HepG2 (cell line): ENCODE measurements around the gene CTCF. TPM values are rescaled to one million over a fixed set of nuclear protein-coding genes. Genes with fewer than 3 reads are reported as not detected.

Experiments
- ATAC-seq: fragments of 200-7000 bp; cut with Tn5 transposase; 3 replicates; pipeline ENCODE4 v1.9.1; 2020; ENCODE audit warnings: mild to moderate bottlenecking, moderate library complexity
- BruUV-seq: library from RNA; stranded (reverse); fragments of 400-500 nt; replicated peaks from 2 replicates; lab custom pipeline; 2021; lab: Mats Ljungman, UMichigan
- CTCF ChIA-PET: fragments of 300-600 bp; formaldehyde crosslinking; extraction: SDS; loops from one replicate; lab custom pipeline; 2021; ENCODE audit warnings: low total read pairs, inconsistent platforms, low intra/inter-chr PET ratio; lab: Yijun Ruan, JAX
- POLR2A ChIA-PET: fragments of 350-600 bp; sonication (Branson Sonifier 250); formaldehyde crosslinking; loops from one replicate; lab custom pipeline; 2020; ENCODE audit warnings: antibody characterized with exemption, inconsistent platforms; lab: Yijun Ruan, JAX
- DNase-seq: peaks from one replicate; pipeline ENCODE4 v3.0.0-alpha.2; 2015; ENCODE audit warnings: low spot score
- FAIRE-seq: peaks from 3 replicates; lab custom pipeline; 2011; peaks lifted over from hg19 to GRCh38; lab: Jason Lieb, UNC
- H2AFZ ChIP-seq: one replicate; pipeline ENCODE4 v1.6.1; 2011; ENCODE audit warnings: low read length, inconsistent platforms
- H3K27ac ChIP-seq: fragments of 300-600 bp; 3 replicates; pipeline ENCODE4 v1.8.0; 2011; ENCODE audit warnings: mixed run types, mild to moderate bottlenecking, mixed read lengths, low read length, inconsistent platforms; ENCODE audit not compliant: insufficient read depth; ENCODE audit errors: extremely low read length
- H3K27me3 ChIP-seq, 2 experiments: fragments of 200-600 bp in 1 of 2; 2 replicates in 1 of 2; 3 replicates in 1 of 2; pipeline versions ENCODE4 v1.6.0 to v1.8.0; 2011; ENCODE audit warnings: low read length in 2 of 2, mild to moderate bottlenecking in 2 of 2, moderate library complexity in 2 of 2, inconsistent platforms in 1 of 2; ENCODE audit not compliant: insufficient read depth in 2 of 2, control insufficient read depth in 1 of 2
- H3K36me3 ChIP-seq, 2 experiments: fragments of 200-600 bp in 1 of 2; replicated peaks in 1 of 2; 2 replicates in 1 of 2; 3 replicates in 1 of 2; pipeline versions ENCODE4 v1.5.1 to v1.8.0; 2011; ENCODE audit warnings: low read length in 2 of 2, inconsistent platforms in 1 of 2; ENCODE audit not compliant: insufficient read depth in 2 of 2, control insufficient read depth in 1 of 2
- H3K4me1 ChIP-seq: 2 replicates; pipeline ENCODE4 v1.5.1; 2012; ENCODE audit warnings: low read length, inconsistent platforms; ENCODE audit not compliant: insufficient read depth
- H3K4me2 ChIP-seq: 2 replicates; pipeline ENCODE4 v1.6.0; 2011; ENCODE audit warnings: low read depth, low read length, inconsistent platforms
- H3K4me3 ChIP-seq, 3 experiments: fragments of 200-600 bp in 1 of 3; sonication (generic), shearing (Covaris generic) in 1 of 3; replicated peaks in 1 of 3; 2 replicates each; pipeline ENCODE4 v1.5.1; 2011 to 2016; ENCODE audit warnings: low read length in 3 of 3, inconsistent platforms in 2 of 3, low read depth in 2 of 3, mild to moderate bottlenecking in 2 of 3, control low read depth in 1 of 3, mixed read lengths in 1 of 3; ENCODE audit not compliant: insufficient read depth in 1 of 3
- H3K79me2 ChIP-seq: one replicate; pipeline ENCODE4 v1.6.1; 2011; ENCODE audit warnings: low read length, inconsistent platforms; ENCODE audit not compliant: insufficient read depth
- H3K9ac ChIP-seq: 2 replicates; pipeline ENCODE4 v1.6.0; 2011; ENCODE audit warnings: mild to moderate bottlenecking, low read depth, low read length, inconsistent platforms; ENCODE audit not compliant: insufficient read depth
- H3K9me3 ChIP-seq: 2 replicates; pipeline ENCODE4 v1.5.1; 2012; ENCODE audit warnings: mild to moderate bottlenecking, low read length
- H4K20me1 ChIP-seq: 2 replicates; pipeline ENCODE4 v1.6.0; 2011; ENCODE audit warnings: inconsistent platforms, mild to moderate bottlenecking, low read length, moderate library complexity; ENCODE audit not compliant: insufficient read depth
- AGO2 ChIP-seq: fragments of 200-400 bp; formaldehyde crosslinking; optimal IDR thresholded peaks from 2 replicates; pipeline ENCODE3; 2017; ENCODE audit warnings: mild to moderate bottlenecking, low read depth, low read length, moderate library complexity
- MTA3 ChIP-seq: sonication (generic); formaldehyde crosslinking; IDR thresholded peaks from 2 replicates; pipeline ENCODE4 v1.4.0; 2020; ENCODE audit warnings: missing genetic modification reagents
- NR2F6 ChIP-seq, 2 experiments: IDR thresholded peaks; 2 replicates each; pipeline ENCODE4 v1.6.1; 2016; ENCODE audit warnings: antibody characterized with exemption in 1 of 2, mild to moderate bottlenecking in 1 of 2
- RBM22 ChIP-seq: fragments of 200-400 bp; formaldehyde crosslinking; optimal IDR thresholded peaks from 2 replicates; pipeline ENCODE3; 2017; ENCODE audit warnings: mild to moderate bottlenecking, low read length, moderate library complexity
- RNF219 ChIP-seq: sonication (generic); formaldehyde crosslinking; IDR thresholded peaks from 2 replicates; pipeline ENCODE4 v1.5.0; 2020; ENCODE audit warnings: mild to moderate bottlenecking, missing genetic modification reagents
- WGBS: methylation state at CpG from one replicate; pipeline ENCODE4 v1.1.6; 2017; ENCODE audit warnings: low lambda C conversion rate; 5-methylcytosine and 5-hydroxymethylcytosine counted together
- in situ Hi-C: cut with HindIII; loops from 2 replicates; pipeline ENCODE4 v1.10.0; 2017; ENCODE audit warnings: low pct_unique_long_range_greater_than_20kb; ENCODE audit not compliant: extremely low pct_ligation_motif_present
- intact Hi-C: fragments of 100-400 bp; cut with micrococcal nuclease; formaldehyde crosslinking; loops from one replicate; pipeline ENCODE4 v1.10.0; 2022; ENCODE audit not compliant: unreplicated experiment
- polyA plus RNA-seq, 8 experiments: library from polyadenylated mRNA; depleted of rRNA in 3 of 8; stranded (reverse) in 7 of 8; unstranded in 1 of 8; fragments of >200 nt; fragmentation: Illumina TruSeq in 4 of 8; extraction: Trizol in 4 of 8; gene quantifications; 2 replicates each; pipeline versions ENCODE4 v1.2.1 to v1.2.3, GENCODE V29; 2011 to 2016; ENCODE audit warnings: low read depth in 4 of 8, missing spikeins in 1 of 8, mixed read lengths in 1 of 8; ENCODE audit not compliant: insufficient read depth in 1 of 8
- total RNA-seq, 5 experiments: library from RNA; depleted of rRNA; stranded (reverse); fragments of >200 nt; fragmentation: Illumina TruSeq; extraction: Trizol; gene quantifications; 2 replicates each; pipeline ENCODE4 v1.2.3, GENCODE V29; 2016; ENCODE audit warnings: low read depth in 1 of 5

The CTCF gene
- total and polyA plus RNA-seq, 2 of the 13 experiments (the other 11 are each of a cell fraction or from before 2014, with no cell fraction given) = 19.5 to 37.5 TPM

DNA sequence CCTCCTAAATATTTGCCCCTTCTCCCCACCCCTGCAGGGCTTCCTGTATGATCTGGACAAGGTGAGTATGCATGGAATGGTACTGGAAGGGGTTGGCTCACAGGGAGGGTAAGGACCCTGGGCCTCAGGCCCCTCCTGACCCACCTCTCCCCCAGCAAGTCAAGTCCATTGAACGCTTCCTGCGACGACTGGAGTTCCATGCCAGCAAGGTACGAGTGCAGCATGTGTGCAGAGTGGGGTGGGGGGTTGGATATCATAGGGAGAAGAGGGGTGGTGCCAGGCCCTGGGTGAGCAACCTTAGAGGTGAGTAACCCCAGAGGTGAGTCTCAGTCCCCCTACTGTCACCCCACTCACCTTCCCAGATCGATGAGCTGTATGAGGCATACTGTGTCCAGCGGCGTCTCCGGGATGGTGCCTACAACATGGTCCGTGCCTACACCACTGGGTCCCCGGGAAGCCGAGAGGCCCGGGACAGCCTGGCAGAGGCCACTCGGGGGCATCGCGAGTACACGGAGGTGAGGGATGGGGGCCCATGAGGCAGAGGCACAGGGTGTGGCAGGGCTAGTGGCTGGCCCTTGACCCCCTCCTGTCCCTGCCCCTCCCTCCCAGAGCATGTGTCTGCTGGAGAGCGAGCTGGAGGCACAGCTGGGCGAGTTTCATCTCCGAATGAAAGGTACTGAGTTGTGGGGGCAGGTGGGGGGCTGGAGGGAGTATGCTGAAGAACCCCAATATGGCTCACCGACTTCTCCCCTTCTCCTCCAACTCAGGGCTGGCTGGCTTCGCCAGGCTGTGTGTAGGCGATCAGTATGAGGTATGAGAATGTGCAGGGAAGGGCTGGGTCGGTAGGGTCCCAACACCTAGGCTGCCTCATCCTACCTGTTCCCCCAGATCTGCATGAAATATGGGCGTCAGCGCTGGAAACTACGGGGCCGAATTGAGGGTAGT is 22.4 kb upstream of the CTCF start (continued):
- TF ChIP-seq AGO2 = peak; percentile 74
- TF ChIP-seq MTA3 (CRISPR knock-in tag) = no peak
- TF ChIP-seq, all 625 proteins: peak for 4

GRCh38 chr16:67540756-67541155 is 21.6 kb upstream of the CTCF start:
- Histone ChIP-seq H3K9me3 (no peaks in the 10 kb centered on the region), H3K4me1 (peaks cover 24% of the 10 kb centered on the region), H3K4me3 (no peak overlapping the region), H4K20me1 (peaks cover 10% of the 10 kb centered on the region; the same call in 1 of the 2 replicates), H2AFZ (no peak overlapping the region), H3K27me3 (no peaks in the 10 kb centered on the region), H3K36me3 (peaks cover 15 to 28% of the 10 kb centered on the region in 2 experiments; a peak in 4 of 5 replicates), H3K9ac (no peak overlapping the region), H3K27ac (no peak overlapping the region), H3K4me2 (no peak overlapping the region), H3K79me2 (no peaks in the 10 kb centered on the region)
- no peak for FAIRE-seq
- no peak for ATAC-seq
- intact Hi-C loops (no loop called here), in situ Hi-C loops (no loop called here)
- ChIA-PET CTCF (no interaction called here), POLR2A (interaction anchor here (1.3 kb wide), 1 partner anchor 21 kb away, joined by 4 read pairs; the partner anchor contains the start of gene CTCF)
- no peak for DNase-seq
- TF ChIP-seq RBM22 = peak; percentile 7
- TF ChIP-seq NR2F6 (IDR thresholded peaks at IDR 0.05) = peak; percentile 54; the same call in 1 of the 2 replicates
- TF ChIP-seq NR2F6 (CRISPR knock-in tag; IDR thresholded peaks at IDR 0.05) = no peak
- no peak for TF ChIP-seq RNF219 (CRISPR knock-in tag)
- BruUV-seq = no TSS peak
- 100% methylated on average over 1 of the region's 1 CpG for whole genome bisulfite sequencing
